Activated B cell treated with CpG ODN at 0.5 μM for 24 hours (primary cell): Measurements from ENCODE around the gene IL2RA. TPM values are rescaled to one million over a fixed set of nuclear protein-coding genes. Genes with fewer than 3 reads are reported as not detected.

Source experiments
- ATAC-seq: fragments of 200-7000 bp; cut with Tn5 transposase; one replicate; pipeline ENCODE4 v1.10.0; 2021; ENCODE audit warnings: low read depth, mild to moderate bottlenecking, moderate library complexity
- CTCF ChIA-PET: fragments of 350-600 bp; sonication (Branson Sonifier 250); formaldehyde crosslinking; loops from one replicate; lab custom pipeline; 2021; ENCODE audit warnings: antibody characterized with exemption; lab: Charles Lee
- POLR2A ChIA-PET: fragments of 350-600 bp; sonication (Branson Sonifier 250); formaldehyde crosslinking; loops from one replicate; lab custom pipeline; 2021; ENCODE audit warnings: antibody characterized with exemption; lab: Charles Lee
- DNase-seq: peaks from one replicate; pipeline ENCODE4 v3.0.0; 2022
- H3K27ac Mint-ChIP-seq: one replicate; pipeline ENCODE4 v1.8.0; 2020; ENCODE audit warnings: mixed read lengths
- H3K27me3 Mint-ChIP-seq: one replicate; pipeline ENCODE4 v1.8.0; 2021; ENCODE audit warnings: mixed read lengths
- H3K36me3 Mint-ChIP-seq: one replicate; pipeline ENCODE4 v1.8.0; 2021; ENCODE audit warnings: low read depth, mixed read lengths
- H3K4me1 Mint-ChIP-seq: one replicate; pipeline ENCODE4 v1.8.0; 2021; ENCODE audit warnings: mixed read lengths
- H3K4me3 Mint-ChIP-seq: one replicate; pipeline ENCODE4 v1.8.0; 2020; ENCODE audit warnings: mild to moderate bottlenecking, mixed read lengths
- H3K9me3 Mint-ChIP-seq: one replicate; pipeline ENCODE4 v1.8.0; 2020; ENCODE audit warnings: mixed read lengths
- CTCF ChIP-seq: fragments of 200-600 bp; IDR thresholded peaks from one replicate; pipeline ENCODE4 v1.8.0; 2022; ENCODE audit warnings: antibody characterized with exemption, mild to moderate bottlenecking
- intact Hi-C: fragments of 100-400 bp; cut with micrococcal nuclease; formaldehyde crosslinking; loops from one replicate; pipeline ENCODE4 v1.15.1; 2024
- total RNA-seq: library from RNA; stranded (reverse); gene quantifications from 2 replicates; pipeline ENCODE4 v1.2.3, GENCODE V29; 2022

IL2RA gene
- total RNA-seq, 1 donor from 2014 or later, result 160 TPM

DNA sequence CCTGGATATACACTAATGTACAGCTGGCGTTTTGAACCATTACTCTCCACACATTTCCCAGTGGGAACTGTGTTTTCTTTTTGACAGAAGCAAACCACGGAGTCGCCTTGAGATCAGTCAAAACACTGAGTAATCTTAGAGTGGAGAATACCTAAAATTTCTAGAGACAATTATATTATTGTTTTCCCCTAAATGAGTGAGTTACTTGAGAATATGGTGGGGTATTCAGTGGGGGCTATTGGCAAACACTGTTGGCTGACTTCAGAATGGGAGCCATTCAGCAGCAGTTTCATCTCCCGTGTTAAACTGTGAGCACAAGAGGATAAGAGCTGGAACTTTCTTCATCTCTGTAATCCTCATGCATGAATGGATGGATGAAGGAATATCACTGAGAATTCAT, 6.2 kb downstream of the IL2RA start:
- H3K36me3 Mint-ChIP-seq, result peaks cover 72% of the 10 kb centered on the region

DNA sequence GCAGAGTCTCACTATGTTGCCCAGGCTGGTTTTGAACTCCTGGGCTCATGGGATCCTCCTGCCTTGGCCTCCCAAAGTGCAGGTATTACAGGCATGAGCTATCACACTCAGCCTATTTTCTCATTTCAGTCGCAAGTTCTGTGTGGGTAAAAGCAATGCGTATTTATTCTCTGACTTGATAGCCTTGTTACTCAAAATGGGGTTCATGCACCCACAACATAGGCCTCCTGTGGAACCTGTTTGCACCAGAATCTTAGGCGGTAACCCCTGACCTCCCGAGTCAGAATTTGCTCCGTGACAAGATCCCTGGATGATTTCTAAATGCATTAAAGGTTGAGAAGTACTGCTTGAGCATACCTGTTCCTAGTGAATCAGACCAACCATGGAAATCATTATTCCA, 7.3 kb downstream of the IL2RA start:
- H3K4me3 Mint-ChIP-seq, result peak overlapping the region; percentile 79
- no peak for TF ChIP-seq CTCF
- CTCF ChIA-PET, result interaction anchor here (2.1 to 8.9 kb wide), 2 partner anchors 17 to 32 kb away, joined by 4 to 69 read pairs; no protein-coding TSS in a partner anchor
- H3K4me1 Mint-ChIP-seq, result peaks cover 94% of the 10 kb centered on the region
- DNase-seq (no peak), ATAC-seq (no peak)
- H3K9me3 Mint-ChIP-seq, result no peaks in the 10 kb centered on the region
- POLR2A ChIA-PET, result interaction anchor here (0.8 to 14.3 kb wide), 5 partner anchors 7 to 294 kb away, joined by 3 to 339 read pairs (median 146); partner anchors contain the start of genes IL2RA and RBM17
- H3K36me3 Mint-ChIP-seq, result peaks cover 72% of the 10 kb centered on the region
- H3K27ac Mint-ChIP-seq, result peak overlapping the region; percentile 93
- intact Hi-C loops, result loop anchor here (5.0 kb wide), 2 partner anchors 107 to 1417 kb away; no protein-coding TSS in a partner anchor
- no peaks in the 10 kb centered on the region for H3K27me3 Mint-ChIP-seq

More for the DNA sequence above, 6.2 kb downstream of the IL2RA start:
- intact Hi-C loops, result no loop called here
- no peak for DNase-seq
- ChIA-PET CTCF (interaction anchor here (1.8 to 2.4 kb wide), 2 partner anchors 12 to 31 kb away, joined by 7 to 13 read pairs; no protein-coding TSS in a partner anchor), POLR2A (interaction anchor here (1.2 to 14.3 kb wide), 3 partner anchors 14 to 31 kb away, joined by 3 to 339 read pairs (median 28); no protein-coding TSS in a partner anchor)
- TF ChIP-seq CTCF, result no peak
- peak overlapping the region; percentile 93 for H3K27ac Mint-ChIP-seq
- H3K27me3 Mint-ChIP-seq, result no peaks in the 10 kb centered on the region
- peaks cover 90% of the 10 kb centered on the region for H3K4me1 Mint-ChIP-seq
- peak overlapping the region; percentile 97 for H3K4me3 Mint-ChIP-seq
- ATAC-seq, result no peak
- no peaks in the 10 kb centered on the region for H3K9me3 Mint-ChIP-seq

DNA sequence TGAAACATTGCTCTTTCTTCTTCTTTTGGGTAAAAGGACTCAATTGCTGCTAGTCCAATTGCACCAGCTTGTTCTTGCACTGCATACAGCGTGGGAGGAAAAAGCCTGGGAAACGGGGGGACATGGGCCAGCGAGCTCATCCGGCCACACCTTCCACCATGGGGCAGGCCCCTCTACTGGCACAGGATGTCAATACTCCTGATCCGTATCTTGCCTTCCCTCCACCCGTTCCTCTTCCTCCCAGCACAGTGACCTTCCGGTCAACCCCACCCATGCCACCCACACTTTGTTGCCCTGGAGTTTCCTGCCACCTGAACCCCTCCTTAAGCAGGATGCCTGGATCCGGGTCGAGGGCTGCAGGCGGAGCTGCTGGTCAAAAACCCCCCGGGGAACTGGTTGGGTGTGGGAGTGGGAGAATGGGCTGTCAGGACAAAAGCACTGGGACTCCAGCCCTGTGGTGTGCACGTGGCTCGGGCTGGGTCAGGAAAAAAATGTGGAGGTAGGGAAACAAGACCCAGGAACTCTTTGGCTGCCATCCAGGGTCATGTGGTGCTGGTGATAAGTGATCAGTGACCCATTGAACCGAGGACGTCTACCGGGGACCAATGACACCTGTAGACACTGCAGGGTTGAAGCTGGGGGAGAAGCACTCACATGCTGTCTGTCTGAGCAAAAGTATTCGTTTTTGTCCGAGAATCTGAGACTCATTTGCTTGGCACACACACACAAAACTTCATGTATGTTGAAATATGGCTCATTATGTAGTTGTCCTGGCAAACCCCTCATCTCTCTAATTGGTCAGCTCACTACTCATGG, 8.1 kb downstream of the IL2RA start:
- CTCF ChIA-PET, result interaction anchor here (0.7 to 8.9 kb wide), 5 partner anchors 9 to 39 kb away, joined by 3 to 69 read pairs (median 6); no protein-coding TSS in a partner anchor
- H3K36me3 Mint-ChIP-seq, result peaks cover 72% of the 10 kb centered on the region
- POLR2A ChIA-PET, result interaction anchor here (0.6 to 14.3 kb wide), 9 partner anchors 8 to 294 kb away, joined by 3 to 339 read pairs (median 10); partner anchors contain the start of genes ANKRD16, FBH1, IL2RA and RBM17
- H3K27me3 Mint-ChIP-seq, result no peaks in the 10 kb centered on the region
- no peaks in the 10 kb centered on the region for H3K9me3 Mint-ChIP-seq
- peak overlapping the region; percentile 93 for H3K27ac Mint-ChIP-seq
- H3K4me3 Mint-ChIP-seq, result peak overlapping the region; percentile 79
- no peak for ATAC-seq
- no peak for DNase-seq
- intact Hi-C loops, result loop anchor here (2.0 to 5.0 kb wide), 4 partner anchors 108 to 1418 kb away; partner anchors contain the start of genes GDI2 and PFKFB3
- no peak for TF ChIP-seq CTCF
- H3K4me1 Mint-ChIP-seq, result peaks cover 94% of the 10 kb centered on the region

- Mint-ChIP-seq H3K4me1 (peaks cover 94% of the 10 kb centered on the region), H3K4me3 (peak overlapping the region; percentile 77), H3K27me3 (no peaks in the 10 kb centered on the region), H3K36me3 (peaks cover 71% of the 10 kb centered on the region), H3K9me3 (no peaks in the 10 kb centered on the region), H3K27ac (peak overlapping the region; percentile 97)
- ATAC-seq (no peak), DNase-seq (no peak)
- CTCF ChIA-PET, result interaction anchor here (0.7 to 8.9 kb wide), 5 partner anchors 9 to 39 kb away, joined by 3 to 69 read pairs (median 6); no protein-coding TSS in a partner anchor
- TF ChIP-seq CTCF, result no peak
- POLR2A ChIA-PET, result interaction anchor here (0.7 to 14.3 kb wide), 9 partner anchors 8 to 295 kb away, joined by 3 to 339 read pairs (median 10); partner anchors contain the start of genes ANKRD16, FBH1, GDI2 and IL2RA
- intact Hi-C loops, result loop anchor here (2.0 to 5.0 kb wide), 4 partner anchors 109 to 1419 kb away; partner anchors contain the start of genes GDI2 and PFKFB3
Observed at GRCh38 chr10:6053303-6053702, 8.9 kb downstream of the IL2RA start.
